Right hindlimb (tissue), 1 donor: ENCODE results near the gene SFT2D3.

Source experiments
- DNase-seq: peaks from one replicate; pipeline ENCODE4 v3.0.0-alpha.2; 2018

The SFT2D3 gene

DNA sequence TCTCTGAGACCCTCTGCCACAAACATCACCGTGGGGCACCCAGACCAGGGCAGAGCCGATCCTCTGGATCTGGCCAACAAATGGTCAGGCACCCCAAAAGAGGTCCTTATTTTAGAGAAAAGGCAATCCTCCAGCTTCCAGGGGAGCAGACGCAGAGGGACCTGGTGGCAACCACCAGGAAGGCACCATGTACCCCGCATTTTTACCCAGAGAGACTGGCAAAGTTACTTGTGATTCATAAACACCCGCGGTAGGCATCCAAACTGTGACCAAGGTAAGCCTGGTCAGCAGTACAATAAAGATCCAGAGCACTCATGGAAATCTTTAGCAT lies 36.4 kb upstream of the SFT2D3 start:
- DNase-seq = no peak

DNA sequence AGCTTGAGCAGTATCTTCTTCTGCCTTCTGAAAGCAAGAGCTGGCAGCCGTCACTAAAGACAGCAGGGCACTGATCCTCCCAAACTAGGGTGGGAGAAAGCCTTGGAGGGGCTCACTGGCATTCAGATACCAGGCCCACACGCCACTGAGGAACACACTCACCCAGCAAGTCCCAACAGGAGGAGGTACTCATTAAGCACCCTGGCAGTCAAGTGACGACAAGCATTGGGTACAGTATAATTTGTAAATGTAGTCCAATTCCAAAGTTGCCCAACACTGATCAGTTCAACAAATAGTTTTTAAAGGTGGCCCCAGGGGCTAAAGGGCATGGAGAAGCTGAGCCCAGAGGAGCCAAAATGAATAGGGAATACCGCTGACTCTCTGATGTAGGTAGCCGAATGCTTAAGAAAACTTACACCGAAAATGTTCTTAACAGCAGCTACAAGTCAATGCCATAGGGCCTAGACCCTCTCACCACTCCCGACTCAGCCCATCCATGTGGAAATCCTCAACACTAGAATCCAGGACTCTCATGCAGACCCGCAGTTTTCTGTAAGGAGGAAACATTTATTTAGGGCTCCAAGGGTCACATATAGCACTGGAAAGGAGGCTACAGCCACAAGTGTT lies 35.9 kb upstream of the SFT2D3 start:
- no peak for DNase-seq

DNA sequence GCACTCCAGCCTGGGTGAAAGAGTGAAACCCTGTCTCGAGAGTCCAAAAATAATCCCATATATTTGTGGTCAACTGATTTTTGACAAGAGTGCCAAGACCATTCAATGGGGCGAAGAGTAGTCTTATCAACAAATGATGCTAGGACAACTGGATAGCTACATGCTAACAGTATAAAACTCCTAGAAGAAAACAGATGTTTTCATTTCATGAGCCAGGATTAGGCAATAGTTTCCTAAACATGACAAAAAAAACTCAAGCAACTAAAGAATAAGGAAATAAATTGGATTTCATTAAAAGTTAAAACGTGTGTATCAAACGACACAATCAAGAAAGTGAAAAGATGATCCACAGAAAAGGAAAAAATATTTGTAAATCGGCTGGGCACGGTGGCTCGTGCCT lies 32.2 kb upstream of the SFT2D3 start:
- DNase-seq = no peak

DNA sequence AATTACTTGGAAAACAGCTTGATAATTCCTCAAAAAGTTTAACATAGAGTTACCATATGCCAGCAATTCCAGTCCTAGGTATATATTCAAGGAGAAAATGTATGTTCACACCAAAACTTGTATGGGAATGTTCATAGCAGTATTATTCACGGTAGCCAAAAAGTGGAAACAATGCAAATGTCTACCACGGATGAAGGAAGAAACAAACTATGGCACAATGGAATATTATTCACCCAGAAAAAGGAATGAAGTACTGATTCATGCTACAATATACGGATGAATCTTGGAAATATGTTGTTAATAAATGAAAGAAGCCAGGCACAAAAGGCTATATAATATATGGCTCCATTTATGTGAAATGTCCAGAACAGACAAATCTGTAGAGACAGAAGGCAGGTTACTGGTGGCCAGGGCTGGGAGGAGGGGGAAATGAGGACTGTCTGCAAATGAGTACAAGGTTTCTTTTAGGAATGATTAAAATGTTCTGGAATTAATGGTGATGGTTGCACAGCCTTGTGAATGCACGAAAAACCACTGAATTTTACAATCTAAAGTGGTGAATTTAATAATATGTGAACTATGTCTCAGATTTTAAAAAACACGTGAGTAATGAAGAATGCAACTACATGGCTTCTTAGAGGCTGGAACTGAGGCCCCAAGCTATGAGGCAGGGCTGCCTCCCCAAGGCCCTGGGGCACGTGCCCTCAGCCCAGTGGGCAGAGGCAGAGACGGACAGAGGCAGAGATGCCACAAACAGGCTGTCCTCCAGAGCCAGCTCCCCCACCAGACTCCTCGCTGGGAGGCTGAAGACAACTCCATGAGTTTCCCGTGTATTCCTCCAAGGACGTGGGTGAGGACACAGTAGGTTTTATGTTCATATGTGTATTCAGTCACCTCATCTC lies 31.0 kb upstream of the SFT2D3 start:
- DNase-seq = no peak

DNA sequence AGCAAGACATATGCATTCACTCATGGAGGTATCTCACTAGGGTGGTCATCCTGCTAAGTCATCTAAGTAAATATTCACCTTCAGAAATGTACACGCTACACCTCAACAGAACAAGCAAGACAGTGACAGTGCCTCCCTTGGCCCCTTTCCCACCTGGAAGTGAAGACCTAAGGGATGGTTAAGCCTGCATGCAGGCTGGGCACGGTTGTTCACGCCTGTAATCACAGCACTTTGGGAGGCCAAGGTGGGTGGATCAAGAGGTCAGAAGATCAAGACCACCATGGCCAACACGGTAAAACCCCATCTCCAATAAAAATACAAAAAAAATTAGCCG lies 30.4 kb upstream of the SFT2D3 start:
- no peak for DNase-seq

DNA sequence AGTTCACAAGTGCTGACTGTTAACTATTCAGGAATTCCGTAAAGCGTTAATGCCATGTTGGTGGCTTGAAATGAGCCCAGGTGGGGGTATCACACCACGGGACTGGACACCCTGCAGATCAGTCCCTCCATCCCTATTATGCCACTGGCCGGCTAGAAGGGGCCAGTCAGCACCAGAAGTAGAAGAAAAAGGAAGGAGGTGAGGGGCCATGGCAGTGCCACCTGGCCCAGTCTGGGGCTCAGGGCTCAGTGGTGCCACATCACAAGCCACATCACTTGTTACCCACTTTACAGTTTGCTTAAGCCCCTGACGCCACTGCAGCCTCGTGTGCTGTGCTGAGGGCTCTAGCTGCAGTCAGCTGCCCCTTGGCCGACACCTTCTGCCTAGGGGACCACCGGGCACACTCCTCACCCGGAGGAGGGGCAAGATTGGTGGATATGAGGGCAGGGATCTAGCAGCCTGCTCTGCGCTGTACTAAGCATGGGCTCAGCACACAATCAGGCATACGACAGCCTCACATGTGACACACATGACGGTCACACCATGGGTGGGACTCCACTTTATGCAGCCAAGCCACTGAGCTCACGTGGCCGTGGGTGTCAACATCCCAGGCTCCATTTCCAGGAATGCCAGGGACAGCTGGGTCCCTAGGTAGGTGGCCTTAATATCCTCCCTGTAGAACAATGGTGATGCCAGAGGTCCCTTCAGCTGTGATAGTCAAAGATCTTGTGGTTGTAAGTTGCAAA lies 29.6 kb upstream of the SFT2D3 start:
- peak; percentile 13 for DNase-seq

DNA sequence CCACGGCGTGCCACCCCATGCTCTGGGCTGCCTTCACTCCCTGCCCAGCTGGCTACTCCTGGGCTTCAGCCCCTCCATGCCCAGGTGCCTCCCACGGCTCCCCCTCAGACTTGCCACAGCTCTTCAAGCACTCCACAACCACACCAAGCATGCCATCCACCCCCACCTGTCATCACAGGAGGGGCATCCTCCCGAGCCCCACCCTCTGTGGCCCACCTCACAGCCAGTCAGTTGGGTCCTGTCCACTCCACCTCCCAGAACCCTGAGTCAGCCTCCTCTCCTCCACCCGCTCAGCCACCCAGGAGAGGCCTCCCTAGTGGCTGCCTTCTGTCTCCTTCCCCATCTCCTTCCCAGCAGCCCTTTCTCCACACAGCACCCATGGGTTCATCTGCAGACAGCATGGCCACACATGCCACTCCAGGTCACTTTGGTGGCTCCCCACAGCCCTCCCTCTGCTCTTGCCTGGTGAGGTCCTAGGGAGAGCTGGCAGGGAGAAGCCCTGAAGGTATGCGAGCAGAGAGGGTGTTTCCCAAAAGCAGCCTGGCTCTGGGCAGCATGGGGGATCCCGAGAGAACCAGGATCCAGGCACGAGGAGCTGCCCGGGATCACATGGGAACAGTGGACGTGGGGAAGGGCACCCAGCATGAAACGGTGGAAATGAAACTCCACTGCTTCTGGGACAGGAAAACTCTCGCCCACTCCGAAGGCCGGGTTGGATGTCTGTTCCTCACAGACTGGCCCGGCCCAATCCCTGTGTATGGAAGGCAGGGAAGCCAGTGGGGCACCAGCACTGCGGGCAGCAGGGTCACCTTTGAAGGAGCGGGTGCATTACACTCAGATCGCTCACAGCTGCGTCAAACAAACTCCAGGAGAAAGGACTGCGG lies 28.7 kb upstream of the SFT2D3 start:
- peak; percentile 13 for DNase-seq

DNA sequence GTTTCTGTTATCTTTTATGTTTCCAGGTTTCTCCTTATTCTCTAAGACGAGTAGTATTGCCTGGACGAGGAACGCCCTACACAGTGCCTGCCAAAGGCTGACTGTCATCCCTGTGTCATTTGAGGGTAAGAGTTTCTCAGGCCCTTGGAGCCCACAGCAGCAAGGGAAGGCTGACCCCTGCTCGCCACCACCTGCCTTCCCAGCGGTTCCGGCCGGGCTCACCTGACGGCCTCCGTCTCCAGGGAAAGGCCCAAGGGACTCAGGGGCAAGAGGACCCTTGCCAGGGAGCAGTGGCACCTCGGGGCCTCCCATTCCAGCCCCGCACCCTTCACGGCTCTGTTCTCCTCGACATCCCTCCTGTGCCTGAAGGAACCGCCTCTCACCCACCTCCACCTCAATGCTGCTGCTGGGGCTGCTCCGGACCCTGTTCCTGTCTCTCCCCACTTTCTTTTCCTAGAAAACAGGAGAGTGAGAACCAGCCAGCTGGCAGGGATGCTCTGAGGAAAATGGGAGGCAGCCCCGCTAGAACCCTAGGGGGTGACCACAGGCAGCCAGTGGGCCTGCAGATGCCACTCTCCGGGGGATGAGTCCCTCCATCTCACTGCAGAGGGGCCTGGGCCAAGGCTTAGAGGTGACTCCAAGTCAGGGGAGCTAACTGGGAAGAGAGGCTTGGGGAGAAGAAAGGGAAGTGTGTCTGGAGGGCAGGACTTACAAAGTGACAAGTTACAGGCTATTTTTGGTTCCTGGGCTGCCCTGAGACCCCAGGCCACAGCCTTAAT lies 27.8 kb upstream of the SFT2D3 start:
- DNase-seq = peak; percentile 14

DNA sequence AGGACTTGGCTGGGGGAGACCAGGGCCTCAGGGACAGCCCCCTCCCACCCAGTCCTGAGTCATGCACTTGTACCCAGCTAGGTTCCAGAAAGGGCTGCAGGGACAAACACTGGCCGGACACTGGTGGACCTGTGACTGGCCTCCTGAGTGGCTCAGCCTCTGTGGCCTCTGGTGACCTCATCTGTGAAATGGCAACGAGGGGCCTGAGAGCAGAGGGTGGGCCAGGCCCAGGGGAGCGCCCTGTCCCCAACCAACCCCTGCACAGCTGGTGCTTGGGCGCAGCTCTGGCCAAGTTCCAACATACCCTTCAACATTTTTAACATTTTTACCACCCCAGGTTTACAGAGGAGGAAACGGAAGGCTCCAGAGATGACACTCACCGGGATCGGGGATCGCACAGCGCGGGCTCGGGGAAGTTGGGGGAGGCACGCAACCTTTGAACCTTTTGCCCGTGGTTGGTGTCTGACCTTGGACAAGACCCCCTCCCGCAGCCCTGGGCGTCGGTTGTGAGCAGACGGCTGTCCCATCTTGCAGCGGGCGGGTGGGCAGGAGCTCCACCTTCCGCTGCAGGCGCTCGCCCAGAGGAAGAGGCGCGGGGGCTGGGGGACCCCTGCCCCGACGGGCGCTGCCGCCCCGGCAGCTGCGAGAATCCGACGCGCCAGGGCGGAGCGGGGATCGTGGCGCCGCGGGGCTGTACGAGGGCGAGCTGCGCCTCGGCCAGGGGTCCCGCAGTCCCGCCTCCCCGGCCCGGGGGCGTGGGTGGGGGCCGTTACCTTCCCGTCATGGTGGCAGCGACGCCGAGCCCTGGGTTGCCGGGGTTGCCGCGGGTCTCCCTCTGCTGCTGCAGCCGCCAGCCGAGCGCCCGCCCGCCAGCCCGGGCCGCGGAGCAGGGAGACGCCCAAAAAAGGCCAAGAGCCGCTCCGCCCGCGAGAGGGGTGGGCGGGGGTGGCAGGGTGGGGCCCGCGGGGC lies 26.8 kb upstream of the SFT2D3 start:
- peak; percentile 39 for DNase-seq

DNA sequence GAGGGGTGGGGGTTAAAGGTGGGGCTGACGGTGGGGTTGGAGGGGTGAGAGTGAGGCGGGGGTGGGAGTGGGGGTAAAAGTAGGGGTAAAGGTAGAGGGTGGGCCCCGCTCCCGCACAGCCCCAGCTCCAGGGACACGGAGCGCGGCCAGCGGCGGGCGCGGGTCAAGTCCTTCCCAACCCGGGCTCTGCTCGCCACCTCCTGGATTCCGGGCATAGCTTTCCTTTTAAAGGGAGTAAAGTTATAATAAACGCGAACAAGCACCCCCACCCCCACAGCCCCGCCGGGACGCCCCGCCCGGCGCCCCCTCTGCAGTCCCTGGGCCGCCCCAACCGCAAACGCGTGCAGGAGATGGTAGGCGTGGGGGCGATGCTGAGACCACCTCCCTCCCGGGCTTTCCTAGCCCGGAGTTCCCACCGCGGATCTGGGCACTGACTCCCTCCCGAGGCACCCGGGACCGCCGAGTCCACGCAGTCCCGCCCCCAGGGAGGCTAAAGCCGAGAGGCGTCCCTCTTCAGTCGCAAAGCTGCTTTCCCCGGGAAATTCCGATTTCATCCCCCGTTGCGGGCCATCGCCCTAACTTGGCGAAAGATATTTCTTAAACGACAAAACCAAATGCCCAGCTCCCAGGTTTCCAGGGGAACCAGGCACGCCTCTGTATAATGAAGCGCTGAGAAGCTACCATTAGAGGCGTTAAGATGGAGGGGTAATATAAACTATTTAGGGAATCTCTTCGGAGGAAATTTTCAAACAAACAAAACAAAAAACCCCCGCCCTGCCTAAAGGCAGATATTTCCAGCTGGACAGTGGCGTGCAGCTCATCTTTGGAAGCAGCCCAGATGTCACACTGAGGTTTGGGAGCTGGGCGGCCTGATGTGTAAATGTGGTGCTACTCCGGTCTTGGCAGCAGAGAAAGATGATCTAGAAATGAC lies 25.7 kb upstream of the SFT2D3 start, which contains the start of gene LIMS2:
Gene LIMS2, minus strand, starts transcription at position 200 of the 931 bp plus-strand sequence. CDS start 506 bp downstream, outside the sequence.
- peak; percentile 45 for DNase-seq

DNA sequence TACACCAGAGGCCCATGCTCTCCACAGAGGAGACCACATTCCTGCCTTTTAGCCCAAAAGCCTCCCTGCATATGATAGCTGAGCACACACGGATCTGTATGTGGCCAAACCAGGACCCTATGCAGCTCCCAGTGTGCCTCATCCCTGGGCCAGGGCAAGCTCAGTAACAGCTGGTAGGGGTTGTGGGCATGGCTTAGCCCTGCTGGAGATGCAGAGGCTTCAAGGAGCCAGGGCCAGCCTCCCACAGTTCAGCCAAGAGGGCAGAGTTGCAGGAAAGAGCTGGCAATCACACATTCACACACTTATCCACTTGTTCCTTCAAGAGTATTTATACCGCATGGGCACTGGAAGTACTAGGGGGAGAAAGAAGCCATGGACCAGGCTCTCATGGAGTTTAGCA lies 24.4 kb upstream of the SFT2D3 start:
- no peak for DNase-seq

DNA sequence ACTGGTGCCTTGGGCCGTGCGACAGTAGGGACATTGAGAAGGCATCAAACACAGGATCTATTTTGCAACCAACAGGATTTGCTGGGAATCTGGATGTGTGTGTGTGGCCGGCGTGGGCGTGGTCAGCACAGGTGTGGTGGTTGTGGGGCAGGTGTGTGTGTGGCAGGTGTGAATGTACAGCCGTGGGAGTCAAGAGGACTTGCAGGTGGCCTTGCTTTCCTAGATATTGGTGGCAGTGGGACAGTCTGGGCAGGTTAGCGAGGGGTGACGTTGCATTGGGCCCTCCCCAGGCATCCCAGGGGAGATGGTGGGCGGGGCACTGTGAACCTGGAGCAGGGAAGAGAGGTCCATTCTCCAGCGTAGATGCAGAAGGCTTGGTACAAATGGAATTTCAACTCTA lies 22.8 kb upstream of the SFT2D3 start:
- no peak for DNase-seq

DNA sequence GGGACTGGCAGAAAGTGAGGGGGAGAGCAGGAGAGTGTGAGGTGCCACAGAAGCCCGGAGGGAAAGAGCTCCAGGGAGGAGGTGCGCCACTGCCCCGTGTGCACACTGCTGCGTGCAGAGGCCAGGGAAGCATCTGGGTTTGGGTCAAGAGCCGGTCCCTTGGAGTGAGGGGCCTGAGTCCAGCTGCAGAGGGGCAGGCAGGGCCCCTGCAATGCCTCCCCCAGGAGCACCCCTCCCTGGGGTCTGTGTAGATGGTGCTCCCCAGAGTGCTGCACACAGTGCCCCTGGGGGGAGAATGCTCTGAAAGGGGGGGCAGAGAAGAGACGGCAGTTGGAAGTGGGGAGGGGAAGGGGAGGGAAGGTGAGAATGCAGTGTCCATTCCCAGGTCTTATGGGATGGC lies 22.3 kb upstream of the SFT2D3 start:
- DNase-seq = no peak

DNA sequence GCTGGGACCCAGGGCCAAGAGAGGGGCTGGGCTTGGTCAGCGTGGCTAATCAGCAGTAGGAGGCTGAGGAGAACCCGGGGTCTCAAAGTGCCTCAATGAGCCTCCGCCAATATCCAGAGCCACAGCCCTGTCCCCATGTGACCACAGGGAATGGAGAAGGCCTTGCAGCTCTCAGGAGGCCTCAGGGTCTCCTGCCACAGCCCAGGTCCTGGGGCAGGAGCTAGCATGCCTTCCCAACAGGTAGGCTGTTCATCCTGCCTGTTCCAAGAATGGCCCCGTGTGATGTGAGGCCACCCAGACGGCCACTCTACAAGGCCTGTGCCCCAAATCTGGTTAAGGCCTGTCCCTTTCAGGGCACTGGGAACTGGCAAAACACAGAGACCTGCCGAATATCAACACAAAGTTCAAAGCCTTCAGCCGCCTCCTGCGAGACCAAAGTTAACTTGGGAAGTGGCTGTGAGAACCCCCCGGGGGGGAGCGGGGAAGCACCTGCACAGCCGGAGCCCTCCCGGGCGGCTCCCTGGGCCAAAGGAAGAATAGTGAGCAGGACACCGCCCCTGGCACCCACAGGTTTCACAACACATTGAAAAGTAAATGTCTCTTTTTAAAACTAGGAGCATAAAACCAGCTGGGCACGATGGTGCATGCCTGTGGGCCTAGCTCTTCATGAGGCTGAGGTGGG lies 21.5 kb upstream of the SFT2D3 start:
- no peak for DNase-seq

DNA sequence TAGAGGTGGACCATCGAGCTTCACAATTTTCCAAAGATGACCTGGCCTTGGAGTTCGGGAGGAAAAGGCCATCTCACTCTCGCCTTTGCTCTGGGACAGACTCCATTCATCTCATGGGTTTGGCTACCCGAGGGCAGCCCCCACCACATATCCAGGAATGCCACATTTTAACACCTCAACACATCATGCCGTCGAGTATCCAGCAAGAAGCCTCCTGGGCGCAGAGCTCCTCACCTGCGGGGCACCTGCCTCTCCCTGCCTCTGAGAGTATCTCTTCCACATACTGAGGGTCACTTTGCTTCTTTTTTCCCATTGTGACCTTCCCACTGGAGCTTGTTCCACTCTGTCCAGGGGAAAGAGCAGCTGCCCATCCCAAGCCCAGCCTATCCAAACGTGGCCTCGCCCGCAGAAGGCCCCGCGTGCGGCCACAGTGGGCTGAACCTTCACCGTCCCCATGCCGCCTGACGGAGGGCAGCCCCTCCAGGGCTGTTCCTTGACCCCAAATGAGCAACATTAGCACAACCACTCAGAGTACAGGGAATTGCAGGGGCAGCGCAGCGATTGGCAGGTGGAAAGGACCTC lies 20.5 kb upstream of the SFT2D3 start:
- DNase-seq = no peak

DNA sequence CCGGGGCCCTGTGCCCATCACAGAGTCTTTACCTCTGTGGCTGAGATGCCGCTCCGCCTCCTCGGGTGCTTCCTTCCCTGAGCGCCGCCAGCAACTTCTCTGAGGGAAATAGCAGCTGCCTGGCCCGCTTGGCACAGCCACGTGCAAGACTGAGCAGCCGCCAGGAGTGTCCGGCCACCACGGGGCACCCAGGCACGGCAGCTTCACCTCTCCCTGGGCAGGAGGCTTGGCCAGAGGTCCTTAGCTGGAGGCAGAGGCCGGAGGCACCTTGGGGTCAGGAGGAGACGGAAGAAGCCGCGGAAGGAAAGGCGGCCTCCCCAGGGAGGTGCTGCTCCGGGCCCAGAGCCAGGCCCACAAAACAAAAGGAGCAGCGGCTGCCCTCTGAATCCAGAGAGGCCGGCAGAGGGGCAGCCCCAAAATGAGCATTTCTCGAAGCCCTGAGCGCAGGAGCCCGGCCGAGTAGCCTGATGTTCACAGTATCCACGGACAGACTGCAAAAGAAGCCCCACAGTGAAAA lies 20.0 kb upstream of the SFT2D3 start:
- DNase-seq = no peak

DNA sequence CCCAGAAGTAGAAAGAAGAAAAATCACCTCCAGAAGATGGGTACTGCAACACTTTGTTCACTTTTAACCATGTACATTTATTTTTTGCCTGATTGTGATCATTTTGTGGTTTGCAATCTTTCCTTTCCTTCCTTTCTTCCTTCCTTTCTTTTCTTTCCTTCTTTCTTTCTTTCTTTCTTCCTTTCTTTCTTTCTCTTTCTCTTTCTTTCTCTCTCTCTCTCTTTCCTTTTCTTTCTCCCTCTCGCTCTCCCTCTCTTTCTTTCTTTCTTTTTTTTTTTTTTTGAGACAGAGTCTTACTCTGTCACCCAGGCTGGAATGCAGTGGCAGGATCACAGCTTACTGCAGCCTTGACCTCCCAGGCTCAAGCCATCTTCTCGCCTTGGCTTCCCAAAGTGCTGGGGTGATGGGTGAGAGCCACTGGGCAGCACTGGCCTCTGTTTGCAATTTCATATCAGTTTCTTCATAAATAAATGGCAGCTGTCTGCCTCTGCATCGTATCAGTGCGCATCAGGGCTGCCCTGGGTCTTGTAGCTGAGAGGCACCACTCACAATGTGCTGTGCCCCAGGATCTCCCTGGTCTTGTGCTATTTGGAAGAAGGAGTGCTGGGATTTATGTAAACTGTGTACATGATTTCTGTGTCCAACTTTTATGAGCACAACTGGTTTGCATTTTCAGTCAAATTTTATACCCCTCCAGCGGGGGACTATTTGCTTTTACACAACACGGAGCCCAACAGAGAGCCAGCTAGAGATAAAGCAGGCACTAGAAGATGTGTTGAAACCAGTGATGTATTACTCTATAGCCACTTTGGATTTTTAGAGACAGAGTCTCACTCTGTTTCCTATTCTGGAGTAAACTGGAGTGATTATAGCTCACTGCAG lies 19.1 kb upstream of the SFT2D3 start:
- DNase-seq = no peak
